Measurements from ENCODE around the gene FFAR3.
"Not testable (repeated sequence)": the region's sequence is repeated elsewhere in the genome, so short reads cannot be mapped to it uniquely, and the experiment has no call there.

The FFAR3 gene

GRCh38 chr19:35369522-35369921, 11.3 kb downstream of the FFAR3 start:
- Histone ChIP-seq H3K4me2 (ENCODE audit: insufficient read depth, low read length) (no peak overlapping the region), H3K27ac (ENCODE audit: low read length) (no peak overlapping the region), H3K4me1 (ENCODE audit: insufficient read depth, low read length) (no peaks in the 10 kb centered on the region), H3K27me3 (ENCODE audit: insufficient read depth, low read length, poor library complexity) (no peaks in the 10 kb centered on the region), H2AFZ (ENCODE audit: low read depth, low read length) (no peak overlapping the region), H3K4me3 (ENCODE audit: low read depth in 1 of 2, low read length in 2 of 2) (no peak overlapping the region), H3K9me3 (ENCODE audit: insufficient read depth, low read length, severe bottlenecking) (no peaks in the 10 kb centered on the region), H3K9ac (ENCODE audit: low read depth, low read length) (no peak overlapping the region), H4K20me1 (ENCODE audit: insufficient read depth, low read length) (no peaks in the 10 kb centered on the region), H3K79me2 (ENCODE audit: insufficient read depth, low read length) (no peaks in the 10 kb centered on the region), H3K36me3 (ENCODE audit: insufficient read depth, low read length) (no peaks in the 10 kb centered on the region)
- no peak for ATAC-seq (ENCODE audit: insufficient read depth, low read depth)
- DNase-seq = no peak
- TF ChIP-seq EZH2 (IDR thresholded peaks at IDR 0.05; ENCODE audit: borderline replicate concordance, low read depth, low read length, severe bottlenecking) (no peak), CTCF (IDR thresholded peaks at IDR 0.05; ENCODE audit: borderline replicate concordance, extremely low read depth, low read length, poor library complexity, severe bottlenecking) (no peak)

- H3K36me3 ChIP-seq (ENCODE audit: insufficient read depth, low read length) = no peaks in the 10 kb centered on the region
- TF ChIP-seq CTCF (IDR thresholded peaks at IDR 0.05; ENCODE audit: borderline replicate concordance, extremely low read depth, low read length, poor library complexity, severe bottlenecking) (no peak), EZH2 (IDR thresholded peaks at IDR 0.05; ENCODE audit: borderline replicate concordance, low read depth, low read length, severe bottlenecking) (no peak)
- no peaks in the 10 kb centered on the region for H3K27me3 ChIP-seq (ENCODE audit: insufficient read depth, low read length, poor library complexity)
- no peak within 1 kb of the TSS for H3K4me2 ChIP-seq (ENCODE audit: insufficient read depth, low read length)
- no peaks in the 10 kb centered on the region for H4K20me1 ChIP-seq (ENCODE audit: insufficient read depth, low read length)
- no peak within 1 kb of the TSS for H3K27ac ChIP-seq (ENCODE audit: low read length)
- H2AFZ ChIP-seq (ENCODE audit: low read depth, low read length) = no peak within 1 kb of the TSS
- no peak for ATAC-seq (ENCODE audit: insufficient read depth, low read depth)
- no peak within 1 kb of the TSS for H3K9ac ChIP-seq (ENCODE audit: low read depth, low read length)
- no peaks in the 10 kb centered on the region for H3K79me2 ChIP-seq (ENCODE audit: insufficient read depth, low read length)
- no peak within 1 kb of the TSS for H3K4me3 ChIP-seq (ENCODE audit: low read depth in 1 of 2, low read length in 2 of 2)
- H3K4me1 ChIP-seq (ENCODE audit: insufficient read depth, low read length) = no peaks in the 10 kb centered on the region
- no peak for DNase-seq
- no peaks in the 10 kb centered on the region for H3K9me3 ChIP-seq (ENCODE audit: insufficient read depth, low read length, severe bottlenecking)
Measured at GRCh38 chr19:35370722-35371121, 12.5 kb downstream of the FFAR3 start, which contains the start of gene GPR42. TSS of gene GPR42 (plus strand) at chr19:35371068. CDS start at chr19:35371360, 292 bp downstream.

- H3K9me3 ChIP-seq (ENCODE audit: insufficient read depth, low read length, severe bottlenecking) = no peaks in the 10 kb centered on the region
- ATAC-seq (ENCODE audit: insufficient read depth, low read depth) = no peak
- TF ChIP-seq EZH2 (IDR thresholded peaks at IDR 0.05; ENCODE audit: borderline replicate concordance, low read depth, low read length, severe bottlenecking) = no peak
- no peak for TF ChIP-seq CTCF (IDR thresholded peaks at IDR 0.05; ENCODE audit: borderline replicate concordance, extremely low read depth, low read length, poor library complexity, severe bottlenecking)
- no peaks in the 10 kb centered on the region for H4K20me1 ChIP-seq (ENCODE audit: insufficient read depth, low read length)
- no peaks in the 10 kb centered on the region for H3K27me3 ChIP-seq (ENCODE audit: insufficient read depth, low read length, poor library complexity)
- no peaks in the 10 kb centered on the region for H3K36me3 ChIP-seq (ENCODE audit: insufficient read depth, low read length)
- H2AFZ ChIP-seq (ENCODE audit: low read depth, low read length) = no peak overlapping the region
- no peaks in the 10 kb centered on the region for H3K79me2 ChIP-seq (ENCODE audit: insufficient read depth, low read length)
- no peaks in the 10 kb centered on the region for H3K4me1 ChIP-seq (ENCODE audit: insufficient read depth, low read length)
- no peak for DNase-seq
- no peak overlapping the region for H3K4me3 ChIP-seq (ENCODE audit: low read depth in 1 of 2, low read length in 2 of 2)
- no peak overlapping the region for H3K27ac ChIP-seq (ENCODE audit: low read length)
- H3K4me2 ChIP-seq (ENCODE audit: insufficient read depth, low read length) = no peak overlapping the region
- H3K9ac ChIP-seq (ENCODE audit: low read depth, low read length) = no peak overlapping the region
Measured at GRCh38 chr19:35373492-35373891, 15.2 kb downstream of the FFAR3 start.

- not testable (repeated sequence) for H2AFZ ChIP-seq (ENCODE audit: low read depth, low read length); DNase-seq; H3K4me3 ChIP-seq (ENCODE audit: low read depth in 1 of 2, low read length in 2 of 2); H3K27me3 ChIP-seq (ENCODE audit: insufficient read depth, low read length, poor library complexity); H3K9ac ChIP-seq (ENCODE audit: low read depth, low read length); ATAC-seq (ENCODE audit: insufficient read depth, low read depth); H3K79me2 ChIP-seq (ENCODE audit: insufficient read depth, low read length); H3K4me2 ChIP-seq (ENCODE audit: insufficient read depth, low read length); H3K36me3 ChIP-seq (ENCODE audit: insufficient read depth, low read length); H3K27ac ChIP-seq (ENCODE audit: low read length); H3K4me1 ChIP-seq (ENCODE audit: insufficient read depth, low read length); H4K20me1 ChIP-seq (ENCODE audit: insufficient read depth, low read length); H3K9me3 ChIP-seq (ENCODE audit: insufficient read depth, low read length, severe bottlenecking)
Measured at GRCh38 chr19:35374031-35374430, 15.8 kb downstream of the FFAR3 start.

All from DND-41 (cell line).